ENCODE data around the gene KRTAP4-16.

The KRTAP4-16 gene

GRCh38 chr17:41082626-41083025 lies 19.4 kb downstream of the KRTAP4-16 start:
- H3K36me3 Mint-ChIP-seq (ENCODE audit: low read depth), result no peaks in the 10 kb centered on the region
- H3K27ac Mint-ChIP-seq, result peak overlapping the region in 2 of 3 experiments; percentile 49 to 66
- peaks cover 4% of the 10 kb centered on the region for H3K9me3 Mint-ChIP-seq
- H3K27me3 Mint-ChIP-seq (ENCODE audit: low read depth), result peaks cover 4% of the 10 kb centered on the region
- no peak for TF ChIP-seq CTCF (IDR thresholded peaks at IDR 0.05; ENCODE audit: unreplicated experiment in 3 of 3)
- H3K4me1 Mint-ChIP-seq, result peaks cover 6% of the 10 kb centered on the region
- no peak overlapping the region for H3K4me3 Mint-ChIP-seq

GRCh38 chr17:41076788-41077187 lies 25.2 kb downstream of the KRTAP4-16 start:
- Mint-ChIP-seq H3K9me3 (peaks cover 6% of the 10 kb centered on the region), H3K4me3 (no peak overlapping the region), H3K36me3 (ENCODE audit: low read depth) (no peaks in the 10 kb centered on the region), H3K27ac (no peak overlapping the region), H3K4me1 (no peaks in the 10 kb centered on the region), H3K27me3 (ENCODE audit: low read depth) (peaks cover 8% of the 10 kb centered on the region)
- TF ChIP-seq CTCF (IDR thresholded peaks at IDR 0.05; ENCODE audit: unreplicated experiment in 3 of 3), result no peak

GRCh38 chr17:41073676-41074075 lies 28.3 kb downstream of the KRTAP4-16 start:
- peaks cover 8% of the 10 kb centered on the region for H3K27me3 Mint-ChIP-seq (ENCODE audit: low read depth)
- no peaks in the 10 kb centered on the region for H3K4me1 Mint-ChIP-seq
- no peak for TF ChIP-seq CTCF (IDR thresholded peaks at IDR 0.05; ENCODE audit: unreplicated experiment in 3 of 3)
- H3K36me3 Mint-ChIP-seq (ENCODE audit: low read depth), result no peaks in the 10 kb centered on the region
- no peak overlapping the region for H3K27ac Mint-ChIP-seq
- H3K9me3 Mint-ChIP-seq, result peaks cover 6% of the 10 kb centered on the region
- H3K4me3 Mint-ChIP-seq, result no peak overlapping the region

- Mint-ChIP-seq H3K4me1 (no peaks in the 10 kb centered on the region), H3K27ac (peak overlapping the region in 1 of 3 experiments; percentile 5), H3K27me3 (ENCODE audit: low read depth) (peaks cover 11% of the 10 kb centered on the region), H3K4me3 (no peak overlapping the region), H3K36me3 (ENCODE audit: low read depth) (no peaks in the 10 kb centered on the region), H3K9me3 (peaks cover 6% of the 10 kb centered on the region)
- TF ChIP-seq CTCF (IDR thresholded peaks at IDR 0.05; ENCODE audit: unreplicated experiment in 3 of 3), result no peak
Observed at GRCh38 chr17:41071606-41072360, 30.2 kb downstream of the KRTAP4-16 start.

- Mint-ChIP-seq H3K4me1 (no peaks in the 10 kb centered on the region), H3K9me3 (no peaks in the 10 kb centered on the region), H3K27me3 (ENCODE audit: low read depth) (peaks cover 3% of the 10 kb centered on the region), H3K27ac (no peak overlapping the region), H3K36me3 (ENCODE audit: low read depth) (no peaks in the 10 kb centered on the region), H3K4me3 (no peak overlapping the region)
- no peak for TF ChIP-seq CTCF (IDR thresholded peaks at IDR 0.05; ENCODE audit: unreplicated experiment in 3 of 3)
Observed at GRCh38 chr17:41069031-41069430, 33.0 kb downstream of the KRTAP4-16 start.

GRCh38 chr17:41067281-41067680 lies 34.7 kb downstream of the KRTAP4-16 start:
- TF ChIP-seq CTCF (IDR thresholded peaks at IDR 0.05; ENCODE audit: unreplicated experiment in 3 of 3), result no peak
- Mint-ChIP-seq H3K27ac (no peak overlapping the region), H3K36me3 (ENCODE audit: low read depth) (no peaks in the 10 kb centered on the region), H3K9me3 (no peaks in the 10 kb centered on the region), H3K4me3 (no peak overlapping the region), H3K4me1 (no peaks in the 10 kb centered on the region), H3K27me3 (ENCODE audit: low read depth) (peaks cover 7% of the 10 kb centered on the region)
